Tibial nerve (tissue), 3 donors: ENCODE data around the gene PLXNC1.

Experiments
- EP300 ChIP-seq, 2 donors: sonication (generic); formaldehyde crosslinking; IDR thresholded peaks; one replicate each; pipeline ENCODE4 v1.6.1; 2017; ENCODE audit warnings: antibody characterized with exemption in 2 of 2, mild to moderate bottlenecking in 1 of 2
- POLR2A ChIP-seq, 2 donors: fragments of 450-650 bp; IDR thresholded peaks; one replicate each; pipeline ENCODE4 v1.6.1; 2017; ENCODE audit warnings: antibody characterized with exemption in 2 of 2, mild to moderate bottlenecking in 2 of 2, moderate library complexity in 2 of 2

DNA sequence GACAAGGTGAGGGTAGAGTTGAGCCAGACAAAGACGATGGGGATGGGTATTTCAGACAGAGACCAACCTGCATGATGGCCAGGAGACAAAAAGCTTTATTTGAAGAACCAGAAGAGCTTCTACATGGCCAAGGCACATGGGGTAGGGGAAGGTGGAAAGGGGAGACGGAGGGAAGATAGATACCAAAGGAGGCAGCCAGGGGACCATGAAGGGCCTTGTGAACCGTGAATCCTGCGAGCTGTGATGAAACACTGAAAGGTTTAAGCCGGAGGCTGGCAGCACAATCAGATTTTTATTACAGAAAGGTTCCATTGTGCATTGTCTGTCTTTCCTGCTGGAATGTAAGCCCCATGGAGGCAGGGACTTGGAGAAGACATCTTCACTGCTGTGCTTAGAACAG, 72.4 kb downstream of the PLXNC1 start:
- TF ChIP-seq EP300 (IDR thresholded peaks at IDR 0.05) (no peak), POLR2A (IDR thresholded peaks at IDR 0.05) (no peak)
